ENCODE results near the gene STX7. TPM values are rescaled to one million over a fixed set of nuclear protein-coding genes. Genes with fewer than 3 reads are reported as not detected.
A peak's percentile ranks its signal among the peaks of the same experiment; 100 is the strongest.

Gene STX7
- total RNA-seq, 4 donors from 2014 or later = 22.3 to 82.9 (median 67.5) TPM

- TF ChIP-seq POLR2A (IDR thresholded peaks at IDR 0.05) = no peak
- no peak for TF ChIP-seq CTCF (IDR thresholded peaks at IDR 0.05)
- no peaks in the 10 kb centered on the region for H3K9me3 ChIP-seq
- H3K27me3 ChIP-seq = no peaks in the 10 kb centered on the region
- H3K4me1 ChIP-seq = peaks cover 0 to 7% of the 10 kb centered on the region in 2 donors
- intact Hi-C loops (cut with DNase I; ENCODE audit: low total_unique reads) = no loop called here
- no peaks in the 10 kb centered on the region for H3K36me3 ChIP-seq
- peak in 1 of 2 donors; percentile 30 for DNase-seq
- H3K27ac ChIP-seq = no peak overlapping the region
- H3K4me3 ChIP-seq = no peak overlapping the region
Measured at GRCh38 chr6:132491303-132491702, 21.6 kb downstream of the STX7 start.

GRCh38 chr6:132490478-132491204 lies 22.3 kb downstream of the STX7 start:
- Histone ChIP-seq H3K9me3 (no peaks in the 10 kb centered on the region), H3K4me1 (peaks cover 0 to under 1% of the 10 kb centered on the region in 2 donors), H3K36me3 (no peaks in the 10 kb centered on the region), H3K27ac (peak overlapping the region in 1 of 2 donors; percentile 19), H3K4me3 (no peak overlapping the region), H3K27me3 (no peaks in the 10 kb centered on the region)
- TF ChIP-seq POLR2A (IDR thresholded peaks at IDR 0.05) (no peak), CTCF (IDR thresholded peaks at IDR 0.05) (no peak)
- DNase-seq = no peak
- intact Hi-C loops (cut with DNase I; ENCODE audit: low total_unique reads) = no loop called here

- Histone ChIP-seq H3K9me3 (no peaks in the 10 kb centered on the region), H3K4me3 (no peak overlapping the region), H3K36me3 (no peaks in the 10 kb centered on the region), H3K27ac (peak overlapping the region in 1 of 2 donors; percentile 19), H3K4me1 (no peaks in the 10 kb centered on the region), H3K27me3 (no peaks in the 10 kb centered on the region)
- intact Hi-C loops (cut with DNase I; ENCODE audit: low total_unique reads) = no loop called here
- TF ChIP-seq POLR2A (IDR thresholded peaks at IDR 0.05) = no peak
- TF ChIP-seq CTCF (IDR thresholded peaks at IDR 0.05) = no peak
- DNase-seq = no peak
Measured at GRCh38 chr6:132490024-132490423, 22.9 kb downstream of the STX7 start.

DNA sequence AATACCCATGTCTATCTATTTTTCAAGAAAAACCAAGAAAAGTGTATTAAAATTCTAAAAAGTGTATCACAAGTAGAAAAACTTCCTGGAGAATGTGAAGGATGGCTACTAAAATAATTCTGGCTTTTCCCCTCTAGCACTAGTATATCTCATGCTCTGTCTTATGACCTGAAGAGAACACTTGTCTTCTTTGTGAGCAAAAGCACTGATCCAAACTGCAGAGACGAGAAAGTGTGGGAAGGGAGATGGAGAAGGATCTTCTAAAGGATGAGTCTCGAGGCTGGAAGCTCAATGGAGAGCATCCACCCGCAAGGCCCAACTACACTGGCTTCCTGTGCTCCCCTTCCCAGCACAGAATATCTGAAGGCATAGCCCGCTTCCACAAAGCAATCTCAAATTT lies 23.5 kb downstream of the STX7 start:
- Histone ChIP-seq H3K36me3 (no peaks in the 10 kb centered on the region), H3K27ac (no peak overlapping the region), H3K27me3 (no peaks in the 10 kb centered on the region), H3K9me3 (no peaks in the 10 kb centered on the region), H3K4me1 (no peaks in the 10 kb centered on the region), H3K4me3 (no peak overlapping the region)
- TF ChIP-seq CTCF (IDR thresholded peaks at IDR 0.05) (no peak), POLR2A (IDR thresholded peaks at IDR 0.05) (no peak)
- DNase-seq = no peak
- intact Hi-C loops (cut with DNase I; ENCODE audit: low total_unique reads) = loop anchor here (10.0 kb wide), 1 partner anchor 215 kb away; no protein-coding TSS in a partner anchor

- no peaks in the 10 kb centered on the region for H3K9me3 ChIP-seq
- no peak overlapping the region for H3K27ac ChIP-seq
- no peaks in the 10 kb centered on the region for H3K36me3 ChIP-seq
- TF ChIP-seq POLR2A (IDR thresholded peaks at IDR 0.05) (no peak), CTCF (IDR thresholded peaks at IDR 0.05) (no peak)
- H3K27me3 ChIP-seq = no peaks in the 10 kb centered on the region
- no peak overlapping the region for H3K4me3 ChIP-seq
- DNase-seq = no peak
- peaks cover 0 to 8% of the 10 kb centered on the region in 2 donors for H3K4me1 ChIP-seq
- intact Hi-C loops (cut with DNase I; ENCODE audit: low total_unique reads) = loop anchor here (10.0 kb wide), 1 partner anchor 213 kb away; no protein-coding TSS in a partner anchor
Measured at GRCh38 chr6:132487762-132488161, 25.2 kb downstream of the STX7 start.

All from uterus (tissue), 4 donors.